Skeletal muscle tissue (tissue), 4 donors: Measurements from ENCODE around the gene STIM1. TPM values are rescaled to one million over a fixed set of nuclear protein-coding genes. Genes with fewer than 3 reads are reported as not detected.
"Not testable (repeated sequence)": the region's sequence is repeated elsewhere in the genome, so short reads cannot be mapped to it uniquely, and the experiment has no call there.

Source experiments
- H3K27ac ChIP-seq: one replicate; pipeline ENCODE4 v1.7.0; 2013; ENCODE audit warnings: mild to moderate bottlenecking, low read depth, low read length, inconsistent platforms
- H3K27me3 ChIP-seq, 3 donors: one replicate each; pipeline ENCODE4 v1.7.0; 2013; ENCODE audit warnings: low read length in 3 of 3; ENCODE audit not compliant: control insufficient read depth in 3 of 3, insufficient read depth in 3 of 3
- H3K36me3 ChIP-seq, 3 donors: one replicate each; pipeline ENCODE4 v1.7.0; 2013; ENCODE audit warnings: low read length in 3 of 3; ENCODE audit not compliant: control insufficient read depth in 3 of 3, insufficient read depth in 3 of 3
- H3K4me1 ChIP-seq, 3 donors: one replicate each; pipeline ENCODE4 v1.7.0; 2013; ENCODE audit warnings: low read length in 3 of 3, mild to moderate bottlenecking in 3 of 3; ENCODE audit not compliant: control insufficient read depth in 3 of 3, insufficient read depth in 3 of 3
- H3K4me3 ChIP-seq, 3 donors: one replicate each; pipeline ENCODE4 v1.7.0; 2013; ENCODE audit warnings: low read length in 3 of 3
- H3K9ac ChIP-seq, 3 donors: one replicate each; pipeline ENCODE4 v1.7.0; 2013; ENCODE audit warnings: low read length in 3 of 3, mild to moderate bottlenecking in 3 of 3, moderate library complexity in 2 of 3, low read depth in 1 of 3
- H3K9me3 ChIP-seq, 3 donors: one replicate each; pipeline ENCODE4 v1.7.0; 2013; ENCODE audit warnings: low read length in 3 of 3; ENCODE audit not compliant: control insufficient read depth in 3 of 3
- total RNA-seq: library from RNA; depleted of rRNA; stranded (reverse); fragments of >200 nt; gene quantifications from one replicate; pipeline ENCODE4 v1.2.3, GENCODE V29; 2014
- donor health status: Osteomylitis.

The STIM1 gene
- 54.8 TPM for total RNA-seq

DNA sequence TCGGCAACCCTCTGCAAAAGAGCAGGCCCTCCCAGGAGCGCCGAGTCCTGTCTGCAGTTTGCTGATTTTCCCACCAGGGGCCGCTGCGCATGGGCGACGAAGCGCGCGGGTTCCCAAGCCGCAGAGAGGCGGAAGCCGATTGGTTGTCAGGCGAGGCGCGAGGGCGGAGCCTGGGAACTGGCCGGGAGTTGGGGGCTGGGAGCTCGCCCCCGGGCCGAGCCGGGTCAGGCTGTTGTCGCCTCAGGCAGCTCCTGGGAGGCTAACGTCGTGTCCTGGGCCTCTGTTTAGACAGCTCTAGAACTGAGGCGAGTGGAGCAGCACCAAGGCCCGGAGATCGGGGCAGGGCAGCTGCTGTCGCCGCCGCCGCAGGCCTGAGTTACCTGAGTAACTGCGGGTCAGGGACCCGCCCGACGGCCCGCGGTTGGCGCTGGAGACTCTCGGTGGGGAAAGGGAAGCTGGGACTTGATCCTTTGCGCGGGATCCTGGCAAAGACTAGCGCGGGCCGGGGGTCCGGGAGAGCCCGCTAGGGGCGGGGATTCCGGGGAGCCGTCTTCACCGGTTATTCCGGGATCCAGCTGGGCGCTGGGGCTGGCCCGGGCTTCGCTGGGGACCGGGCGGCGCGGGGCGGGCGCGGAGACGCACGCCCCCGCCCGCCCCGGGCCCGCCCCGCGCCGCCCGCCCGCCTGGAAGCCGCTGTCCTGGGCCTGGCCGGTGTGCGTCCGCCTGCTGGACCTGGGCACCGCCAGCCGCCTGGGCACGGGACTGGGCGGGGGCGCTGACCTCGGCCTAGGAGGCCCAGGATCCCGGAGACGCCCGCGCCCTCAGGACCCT is at the start of gene STIM1:
TSS of gene STIM1 (plus strand) at position 688 of the 831 bp plus-strand sequence. CDS start 607 bp downstream, outside the sequence.
- peak within 1 kb of the TSS; percentile 93 for H3K27ac ChIP-seq
- peaks cover 45 to 56% (median 49%) of the 10 kb centered on the region in 3 donors for H3K4me1 ChIP-seq
- peak within 1 kb of the TSS; percentile 87 to 93 (median 90) for H3K4me3 ChIP-seq
- H3K27me3 ChIP-seq, result no peaks in the 10 kb centered on the region
- H3K9ac ChIP-seq, result peak within 1 kb of the TSS; percentile 96 to 98 (median 97)
- H3K9me3 ChIP-seq, result no peaks in the 10 kb centered on the region
- H3K36me3 ChIP-seq, result no peaks in the 10 kb centered on the region

- peak within 1 kb of the TSS; percentile 78 to 83 (median 83) for H3K9ac ChIP-seq
- no peaks in the 10 kb centered on the region for H3K27me3 ChIP-seq
- no peak within 1 kb of the TSS for H3K27ac ChIP-seq
- peaks cover 16 to 27% (median 18%) of the 10 kb centered on the region in 3 donors for H3K4me1 ChIP-seq
- H3K36me3 ChIP-seq, result no peaks in the 10 kb centered on the region
- H3K4me3 ChIP-seq, result peak within 1 kb of the TSS; percentile 76 to 87 (median 85)
- H3K9me3 ChIP-seq, result no peaks in the 10 kb centered on the region
Measured at GRCh38 chr11:3807909-3808860, 47.3 kb upstream of the STIM1 start, which contains the start of gene PGAP2. TSS of gene PGAP2 (plus strand) at chr11:3808560. CDS start at chr11:3811260, 2,700 bp downstream.

- peak overlapping the region; percentile 78 to 83 (median 83) for H3K9ac ChIP-seq
- H3K36me3 ChIP-seq, result no peaks in the 10 kb centered on the region
- H3K9me3 ChIP-seq, result no peaks in the 10 kb centered on the region
- H3K27ac ChIP-seq, result no peak overlapping the region
- H3K4me3 ChIP-seq, result peak overlapping the region; percentile 76 to 87 (median 85)
- H3K4me1 ChIP-seq, result peaks cover 16 to 27% (median 18%) of the 10 kb centered on the region in 3 donors
- H3K27me3 ChIP-seq, result no peaks in the 10 kb centered on the region
Measured at GRCh38 chr11:3808861-3809623, 46.4 kb upstream of the STIM1 start.

- Histone ChIP-seq H3K9ac (no peak overlapping the region), H3K4me1 (peaks cover 16 to 27% (median 18%) of the 10 kb centered on the region in 3 donors), H3K9me3 (no peaks in the 10 kb centered on the region), H3K27me3 (no peaks in the 10 kb centered on the region), H3K36me3 (no peaks in the 10 kb centered on the region), H3K4me3 (no peak overlapping the region), H3K27ac (no peak overlapping the region)
Measured at GRCh38 chr11:3809624-3809928, 45.9 kb upstream of the STIM1 start.

DNA sequence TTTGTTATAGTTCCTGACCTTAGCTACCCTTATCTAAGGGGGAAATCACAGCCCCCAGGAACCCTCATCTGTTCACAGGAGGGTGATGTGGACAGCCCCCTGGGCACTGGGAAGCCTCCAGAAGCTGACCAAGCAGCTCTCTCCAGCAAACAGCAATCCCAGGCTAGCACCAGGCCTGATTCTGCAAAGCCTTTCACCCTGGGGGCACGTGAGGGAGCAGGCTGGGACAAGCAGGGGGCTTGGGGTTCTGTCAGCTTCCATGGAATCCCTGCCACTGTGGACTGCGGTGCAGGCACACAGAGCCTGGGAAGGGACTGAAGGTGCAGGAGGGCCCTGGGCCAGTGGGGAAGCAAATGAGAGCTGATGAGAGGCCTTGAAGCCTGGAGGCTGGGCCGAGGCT is 45.0 kb upstream of the STIM1 start:
- H3K4me3 ChIP-seq, result no peak overlapping the region
- peaks cover 16 to 27% (median 18%) of the 10 kb centered on the region in 3 donors for H3K4me1 ChIP-seq
- peak overlapping the region; percentile 8 for H3K27ac ChIP-seq
- H3K9ac ChIP-seq, result peak overlapping the region in 2 of 3 donors; percentile 38 to 45
- H3K27me3 ChIP-seq, result no peaks in the 10 kb centered on the region
- H3K36me3 ChIP-seq, result no peaks in the 10 kb centered on the region
- H3K9me3 ChIP-seq, result no peaks in the 10 kb centered on the region

DNA sequence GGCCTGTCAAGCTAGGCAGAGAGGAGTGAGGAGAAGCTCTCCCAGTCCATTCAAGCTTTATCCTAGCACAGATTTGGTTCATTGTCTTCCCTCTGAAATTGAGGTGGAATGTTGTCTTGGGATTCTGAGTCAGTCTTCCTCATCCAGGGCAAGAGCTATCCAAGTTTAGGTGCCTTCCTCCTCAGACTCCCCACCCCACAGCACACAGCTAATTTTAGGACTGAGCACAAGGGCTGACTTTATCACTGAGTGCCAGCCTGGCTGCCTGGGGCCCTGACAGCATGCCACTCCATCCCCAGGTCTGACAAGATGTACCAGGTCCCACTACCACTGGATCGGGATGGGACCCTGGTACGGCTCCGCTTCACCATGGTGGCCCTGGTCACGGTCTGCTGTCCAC is 44.5 kb upstream of the STIM1 start:
- Histone ChIP-seq H3K9me3 (no peaks in the 10 kb centered on the region), H3K4me3 (no peak overlapping the region), H3K36me3 (no peaks in the 10 kb centered on the region), H3K9ac (peak overlapping the region in 2 of 3 donors; percentile 38 to 45), H3K4me1 (peaks cover 16 to 27% (median 18%) of the 10 kb centered on the region in 3 donors), H3K27ac (peak overlapping the region; percentile 8), H3K27me3 (no peaks in the 10 kb centered on the region)

GRCh38 chr11:3814832-3815231 is 40.6 kb upstream of the STIM1 start:
- H3K27me3 ChIP-seq, H3K27ac ChIP-seq, H3K4me3 ChIP-seq, H3K9ac ChIP-seq, H3K36me3 ChIP-seq, H3K9me3 ChIP-seq: not testable (repeated sequence)
- peaks cover 4 to 15% (median 10%) of the 10 kb centered on the region in 3 donors for H3K4me1 ChIP-seq

DNA sequence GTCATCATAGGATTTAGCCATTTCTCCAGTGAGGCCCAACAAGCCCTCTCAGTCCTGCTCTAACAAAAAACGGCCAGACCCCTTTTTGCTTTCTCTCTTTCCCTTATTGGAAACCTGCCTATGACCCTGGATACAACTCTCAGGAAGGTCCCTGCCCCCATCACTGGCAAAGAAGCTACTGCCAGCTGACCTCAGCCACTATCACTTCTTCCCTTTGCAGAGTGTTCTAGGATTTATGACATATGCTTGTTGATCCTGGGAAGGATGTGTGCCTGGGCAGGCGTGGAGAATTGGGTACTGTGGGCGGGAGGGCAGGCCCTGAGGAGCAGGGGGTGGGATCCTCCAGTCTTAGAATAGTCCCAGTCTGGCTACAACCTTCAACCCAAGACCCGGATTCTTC is 39.6 kb upstream of the STIM1 start:
- H3K27ac ChIP-seq, result no peak overlapping the region
- H3K9ac ChIP-seq, result no peak overlapping the region
- no peaks in the 10 kb centered on the region for H3K9me3 ChIP-seq
- H3K4me3 ChIP-seq, result no peak overlapping the region
- H3K4me1 ChIP-seq, result peaks cover 0 to 5% (median 5%) of the 10 kb centered on the region in 3 donors
- no peaks in the 10 kb centered on the region for H3K27me3 ChIP-seq
- H3K36me3 ChIP-seq, result peaks cover 0 to 2% (median 0%) of the 10 kb centered on the region in 3 donors

GRCh38 chr11:3816673-3817072 is 38.8 kb upstream of the STIM1 start:
- Histone ChIP-seq H3K9me3 (no peaks in the 10 kb centered on the region), H3K4me3 (no peak overlapping the region), H3K27ac (no peak overlapping the region), H3K27me3 (no peaks in the 10 kb centered on the region), H3K36me3 (peaks cover 0 to 2% (median 0%) of the 10 kb centered on the region in 3 donors), H3K4me1 (no peaks in the 10 kb centered on the region), H3K9ac (no peak overlapping the region)
